Endothelial cell of umbilical vein (primary cell): ENCODE measurements around the gene PRDX3. TPM values are rescaled to one million over a fixed set of nuclear protein-coding genes. Genes with fewer than 3 reads are reported as not detected.
A peak's percentile ranks its signal among the peaks of the same experiment; 100 is the strongest.

Experiments used
- BruUV-seq: library from RNA; stranded (reverse); fragments of 400-500 nt; replicated peaks from 2 replicates; lab custom pipeline; 2021; lab: Mats Ljungman, UMichigan
- CTCF ChIA-PET: fragments of 300-600, 350-600 bp; sonication (Branson Sonifier 250); formaldehyde crosslinking; loops from one replicate; lab custom pipeline; 2021; ENCODE audit warnings: antibody characterized with exemption, inconsistent platforms; lab: Charles Lee
- POLR2A ChIA-PET: fragments of 300-600, 350-600 bp; sonication (Branson Sonifier 250); formaldehyde crosslinking; loops from one replicate; lab custom pipeline; 2021; ENCODE audit warnings: antibody characterized with exemption, inconsistent platforms; lab: Charles Lee
- DNase-seq: peaks from one replicate; pipeline ENCODE4 v3.0.0-alpha.2; 2011; ENCODE audit warnings: low read depth, low spot score
- FAIRE-seq: peaks from 2 replicates; lab custom pipeline; 2011; peaks lifted over from hg19 to GRCh38; lab: Jason Lieb, UNC
- H2AFZ ChIP-seq: 2 replicates; pipeline ENCODE4 v1.6.0; 2012; ENCODE audit warnings: low read depth, low read length, control low read depth, inconsistent platforms
- H3K27ac ChIP-seq: 2 replicates; pipeline ENCODE4 v1.5.1; 2011; ENCODE audit warnings: low read depth, mild to moderate bottlenecking, control low read depth, low read length, moderate library complexity; ENCODE audit not compliant: insufficient read depth
- H3K27me3 ChIP-seq, 2 experiments: 2 replicates each; pipeline versions ENCODE4 v1.6.0 to v1.6.1; 2011; ENCODE audit warnings: low read length in 2 of 2, mixed read lengths in 1 of 2; ENCODE audit not compliant: control insufficient read depth in 2 of 2, insufficient read depth in 2 of 2
- H3K36me3 ChIP-seq, 2 experiments: 2 replicates in 1 of 2; 3 replicates in 1 of 2; pipeline ENCODE4 v1.5.1; 2011; ENCODE audit warnings: low read length in 2 of 2, mild to moderate bottlenecking in 1 of 2, moderate library complexity in 1 of 2; ENCODE audit not compliant: control insufficient read depth in 2 of 2, insufficient read depth in 2 of 2; ENCODE audit errors: extremely low read depth in 1 of 2
- H3K4me1 ChIP-seq: 3 replicates; pipeline ENCODE4 v1.5.1; 2011; ENCODE audit warnings: mild to moderate bottlenecking, low read length; ENCODE audit not compliant: control insufficient read depth, insufficient read depth; ENCODE audit errors: extremely low read depth
- H3K4me2 ChIP-seq: 2 replicates; pipeline ENCODE4 v1.6.1; 2011; ENCODE audit warnings: low read length, control low read depth, mixed read lengths; ENCODE audit not compliant: insufficient read depth
- H3K4me3 ChIP-seq, 3 experiments: fragments of 200-600 bp in 1 of 3; sonication (generic), shearing (Covaris generic) in 1 of 3; replicated peaks in 1 of 3; 2 replicates each; pipeline ENCODE4 v1.5.1; 2011 to 2016; ENCODE audit warnings: control low read depth in 3 of 3, low read length in 3 of 3, mild to moderate bottlenecking in 2 of 3, inconsistent platforms in 1 of 3, low read depth in 1 of 3, moderate library complexity in 1 of 3; ENCODE audit not compliant: insufficient read depth in 1 of 3
- H3K79me2 ChIP-seq: 2 replicates; pipeline ENCODE4 v1.6.0; 2012; ENCODE audit warnings: low read length, inconsistent platforms; ENCODE audit not compliant: control insufficient read depth, insufficient read depth
- H3K9ac ChIP-seq: replicated peaks from 2 replicates; pipeline ENCODE3; 2011; ENCODE audit warnings: low read length, control low read depth; ENCODE audit not compliant: insufficient read depth; ENCODE audit errors: extremely low read depth
- H3K9me1 ChIP-seq: replicated peaks from 3 replicates; pipeline ENCODE4 v1.6.0; 2011; ENCODE audit warnings: mild to moderate bottlenecking, low read length; ENCODE audit not compliant: control insufficient read depth, insufficient read depth; ENCODE audit errors: extremely low read depth
- H3K9me3 ChIP-seq: replicated peaks from 2 replicates; pipeline ENCODE4 v1.5.1; 2012; ENCODE audit warnings: low read length, inconsistent platforms; ENCODE audit not compliant: control insufficient read depth, insufficient read depth
- H4K20me1 ChIP-seq: replicated peaks from 2 replicates; pipeline ENCODE3; 2011; ENCODE audit warnings: mild to moderate bottlenecking, low read length; ENCODE audit not compliant: control insufficient read depth, insufficient read depth; ENCODE audit errors: extremely low read depth
- EZH2 ChIP-seq: IDR thresholded peaks from 2 replicates; pipeline ENCODE4 v1.6.1; 2012; ENCODE audit warnings: borderline replicate concordance, low read depth, mild to moderate bottlenecking, moderate library complexity, low read length, inconsistent platforms; ENCODE audit not compliant: severe bottlenecking
- FOS ChIP-seq: IDR thresholded peaks from 2 replicates; pipeline ENCODE4 v1.6.1; 2011; ENCODE audit warnings: mild to moderate bottlenecking, low read length, moderate library complexity, borderline replicate concordance; ENCODE audit not compliant: insufficient read depth
- GATA2 ChIP-seq: IDR thresholded peaks from 2 replicates; pipeline ENCODE4 v1.7.0; 2011; ENCODE audit warnings: low read depth, mild to moderate bottlenecking, moderate library complexity, mixed read lengths, low read length; ENCODE audit not compliant: insufficient read length, insufficient read depth
- JUN ChIP-seq: IDR thresholded peaks from 2 replicates; pipeline ENCODE4 v1.6.1; 2011; ENCODE audit warnings: borderline replicate concordance, low read depth; ENCODE audit not compliant: insufficient read length, insufficient read depth
- MAX ChIP-seq: IDR thresholded peaks from 2 replicates; pipeline ENCODE4 v1.6.1; 2011; ENCODE audit not compliant: insufficient read depth, insufficient read length
- MYC ChIP-seq: IDR thresholded peaks from one replicate; pipeline ENCODE4 v1.6.1; 2011; ENCODE audit warnings: mild to moderate bottlenecking, low read depth, low read length
- POLR2A ChIP-seq: IDR thresholded peaks from 2 replicates; pipeline ENCODE4 v1.6.1; 2012; ENCODE audit warnings: low read depth, mild to moderate bottlenecking, control low read depth, low read length
- POLR2AphosphoS5 ChIP-seq: IDR thresholded peaks from 2 replicates; pipeline ENCODE4 v1.6.1; 2012; ENCODE audit warnings: low read depth, mild to moderate bottlenecking, control low read depth, low read length, moderate library complexity; ENCODE audit not compliant: insufficient read depth
- dilution Hi-C: fragments of 300-500 bp; cut with MboI; formaldehyde crosslinking; loops from one replicate; pipeline ENCODE4 v1.15.0; 2019; ENCODE audit warnings: low sequenced_read_pairs; ENCODE audit not compliant: extremely low pct_ligation_motif_present
- intact Hi-C: fragments of 100-400 bp; cut with micrococcal nuclease; formaldehyde crosslinking; loops from one replicate; pipeline ENCODE4 v1.10.0; 2022
- polyA plus RNA-seq, 4 experiments: library from polyadenylated mRNA; depleted of rRNA in 3 of 4; stranded (reverse) in 3 of 4; unstranded in 1 of 4; fragments of >200 nt; gene quantifications; 2 replicates each; pipeline versions ENCODE4 v1.2.1 to v1.2.3, GENCODE V29; 2011 to 2012; ENCODE audit warnings: missing spikeins in 1 of 4
- total RNA-seq: library from RNA; stranded (reverse); gene quantifications from 2 replicates; pipeline ENCODE4 v1.2.3, GENCODE V29; 2021
- TF ChIP-seq, protein P1 (sequence below), 2 donors: IDR thresholded peaks; 1 replicate in 1 of 2; 2 replicates in 1 of 2; pipeline ENCODE4 v1.5.1; 2011; ENCODE audit warnings: low read length in 2 of 2, mild to moderate bottlenecking in 2 of 2, moderate library complexity in 2 of 2, control low read depth in 1 of 2, inconsistent platforms in 1 of 2, low read depth in 1 of 2; ENCODE audit not compliant: insufficient read depth in 1 of 2; ENCODE audit errors: extremely low read depth in 1 of 2

Gene PRDX3
- total and polyA plus RNA-seq, 2 donors (not counting 3 experiments of a cell fraction or from before 2014, with no cell fraction given): 123 to 124 TPM

DNA sequence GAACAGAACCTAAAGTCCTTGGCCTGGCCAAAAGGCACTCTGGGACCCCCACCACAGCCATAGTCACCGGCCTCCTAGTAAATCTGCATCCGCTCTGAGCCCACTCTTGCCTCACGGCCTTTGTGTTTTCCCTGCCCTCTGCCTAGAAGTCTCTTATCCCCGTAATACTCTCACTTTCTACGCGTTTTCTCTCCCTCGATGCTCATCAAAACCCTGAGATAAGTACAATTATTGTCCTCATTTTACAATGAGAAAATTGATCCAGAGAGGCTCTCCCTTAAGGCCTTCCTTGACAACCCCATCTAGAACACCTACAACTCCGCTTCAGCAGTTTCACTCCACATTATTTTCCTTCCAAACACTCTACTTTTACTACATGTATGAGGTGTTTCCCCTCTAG is 11.6 kb downstream of the PRDX3 start:
- H2AFZ ChIP-seq: no peak overlapping the region
- FAIRE-seq (peak; percentile 28), DNase-seq (no peak)
- no peak overlapping the region for H3K4me3 ChIP-seq
- no TSS peak for BruUV-seq
- CTCF ChIA-PET: interaction anchor here (1.0 to 1.4 kb wide), 4 partner anchors 31 to 376 kb away, joined by 3 to 5 read pairs (median 4); partner anchors contain the start of gene RGS10
- H3K36me3 ChIP-seq: peaks cover 19 to 21% of the 10 kb centered on the region in 2 experiments
- no peaks in the 10 kb centered on the region for H3K27me3 ChIP-seq
- no peak overlapping the region for H3K9ac ChIP-seq
- intact Hi-C loops (loop anchor here (2.0 to 5.0 kb wide), 3 partner anchors 65 to 430 kb away; partner anchors contain the start of genes DENND10, EIF3A and TIAL1), dilution Hi-C loops (no loop called here)
- POLR2A ChIA-PET: interaction anchor here (0.5 kb wide), 1 partner anchor 14 kb away, joined by 4 read pairs; no protein-coding TSS in a partner anchor
- TF ChIP-seq EZH2: no peak
- TF ChIP-seq GATA2: no peak
- no peak for TF ChIP-seq FOS
- TF ChIP-seq, protein P1, sequence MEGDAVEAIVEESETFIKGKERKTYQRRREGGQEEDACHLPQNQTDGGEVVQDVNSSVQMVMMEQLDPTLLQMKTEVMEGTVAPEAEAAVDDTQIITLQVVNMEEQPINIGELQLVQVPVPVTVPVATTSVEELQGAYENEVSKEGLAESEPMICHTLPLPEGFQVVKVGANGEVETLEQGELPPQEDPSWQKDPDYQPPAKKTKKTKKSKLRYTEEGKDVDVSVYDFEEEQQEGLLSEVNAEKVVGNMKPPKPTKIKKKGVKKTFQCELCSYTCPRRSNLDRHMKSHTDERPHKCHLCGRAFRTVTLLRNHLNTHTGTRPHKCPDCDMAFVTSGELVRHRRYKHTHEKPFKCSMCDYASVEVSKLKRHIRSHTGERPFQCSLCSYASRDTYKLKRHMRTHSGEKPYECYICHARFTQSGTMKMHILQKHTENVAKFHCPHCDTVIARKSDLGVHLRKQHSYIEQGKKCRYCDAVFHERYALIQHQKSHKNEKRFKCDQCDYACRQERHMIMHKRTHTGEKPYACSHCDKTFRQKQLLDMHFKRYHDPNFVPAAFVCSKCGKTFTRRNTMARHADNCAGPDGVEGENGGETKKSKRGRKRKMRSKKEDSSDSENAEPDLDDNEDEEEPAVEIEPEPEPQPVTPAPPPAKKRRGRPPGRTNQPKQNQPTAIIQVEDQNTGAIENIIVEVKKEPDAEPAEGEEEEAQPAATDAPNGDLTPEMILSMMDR (IDR thresholded peaks at IDR 0.05; ENCODE audit: extremely low read depth in 1 of 2, insufficient read depth in 1 of 2, low read depth in 1 of 2, low read length in 2 of 2): no peak
- no peak for TF ChIP-seq MAX
- TF ChIP-seq POLR2AphosphoS5: no peak
- no peak for TF ChIP-seq POLR2A
- no peak for TF ChIP-seq MYC
- TF ChIP-seq JUN: no peak
- no peaks in the 10 kb centered on the region for H3K9me1 ChIP-seq
- H3K4me1 ChIP-seq: peaks cover 24% of the 10 kb centered on the region
- H3K79me2 ChIP-seq: no peaks in the 10 kb centered on the region
- no peaks in the 10 kb centered on the region for H3K9me3 ChIP-seq
- H4K20me1 ChIP-seq: no peaks in the 10 kb centered on the region
- H3K27ac ChIP-seq: peak overlapping the region; percentile 54
- no peak overlapping the region for H3K4me2 ChIP-seq
